Trophoblast cell (in vitro differentiated cells and primary cell): ENCODE data around the gene ADARB1.

ENCODE experiments used
- DNase-seq, 2 donors: peaks; one replicate each; pipeline ENCODE4 v3.0.0-alpha.2; 2016
- H2AFZ ChIP-seq: 2 replicates; pipeline ENCODE4 v1.6.1; 2013; ENCODE audit warnings: low read length, moderate library complexity, mild to moderate bottlenecking; ENCODE audit not compliant: insufficient read depth, poor library complexity
- H2AK5ac ChIP-seq: 2 replicates; pipeline ENCODE4 v1.6.1; 2013; ENCODE audit warnings: mild to moderate bottlenecking, low read length
- H2BK120ac ChIP-seq: 2 replicates; pipeline ENCODE4 v1.6.1; 2013; ENCODE audit warnings: low read length, mild to moderate bottlenecking, moderate library complexity; ENCODE audit not compliant: insufficient read depth, poor library complexity
- H2BK12ac ChIP-seq: 2 replicates; pipeline ENCODE4 v1.6.1; 2013; ENCODE audit warnings: mild to moderate bottlenecking, low read length, moderate library complexity
- H2BK5ac ChIP-seq: 2 replicates; pipeline ENCODE4 v1.6.1; 2013; ENCODE audit warnings: low read length, low read depth, moderate library complexity, mild to moderate bottlenecking; ENCODE audit not compliant: poor library complexity
- H3K14ac ChIP-seq: 2 replicates; pipeline ENCODE4 v1.6.1; 2013; ENCODE audit warnings: mild to moderate bottlenecking, low read length
- H3K18ac ChIP-seq: 2 replicates; pipeline ENCODE4 v1.6.1; 2013; ENCODE audit warnings: mild to moderate bottlenecking, low read length
- H3K23ac ChIP-seq: 2 replicates; pipeline ENCODE4 v1.6.1; 2013; ENCODE audit warnings: low read length
- H3K27ac ChIP-seq: 2 replicates; pipeline ENCODE4 v1.5.1; 2013; ENCODE audit warnings: low read depth, mild to moderate bottlenecking, inconsistent platforms, low read length, moderate library complexity
- H3K27me3 ChIP-seq: 2 replicates; pipeline ENCODE4 v1.6.1; 2013; ENCODE audit warnings: inconsistent platforms, mild to moderate bottlenecking, low read length, moderate library complexity; ENCODE audit not compliant: insufficient read depth
- H3K36me3 ChIP-seq, 2 experiments: 1 replicate in 1 of 2; 2 replicates in 1 of 2; pipeline ENCODE4 v1.6.1; 2013; ENCODE audit warnings: low read length in 2 of 2, mild to moderate bottlenecking in 2 of 2, moderate library complexity in 1 of 2; ENCODE audit not compliant: insufficient read depth in 2 of 2, control insufficient read depth in 1 of 2
- H3K4ac ChIP-seq: 2 replicates; pipeline ENCODE4 v1.6.1; 2013; ENCODE audit warnings: low read depth, mild to moderate bottlenecking, low read length, moderate library complexity
- H3K4me1 ChIP-seq, 2 experiments: 1 replicate in 1 of 2; 2 replicates in 1 of 2; pipeline ENCODE4 v1.6.1; 2013; ENCODE audit warnings: low read length in 2 of 2, mild to moderate bottlenecking in 2 of 2, moderate library complexity in 1 of 2; ENCODE audit not compliant: insufficient read depth in 2 of 2, control insufficient read depth in 1 of 2
- H3K4me2 ChIP-seq: 2 replicates; pipeline ENCODE4 v1.6.1; 2013; ENCODE audit warnings: inconsistent platforms, mild to moderate bottlenecking, low read length, moderate library complexity
- H3K4me3 ChIP-seq: 2 replicates; pipeline ENCODE4 v1.5.1; 2013; ENCODE audit warnings: mild to moderate bottlenecking, low read depth, low read length, inconsistent platforms
- H3K79me1 ChIP-seq: one replicate; pipeline ENCODE4 v1.6.1; 2013; ENCODE audit warnings: low read length
- H3K79me2 ChIP-seq: 2 replicates; pipeline ENCODE4 v1.6.1; 2013; ENCODE audit warnings: low read length, mild to moderate bottlenecking; ENCODE audit not compliant: control insufficient read depth, insufficient read depth, poor library complexity
- H3K9ac ChIP-seq: 2 replicates; pipeline ENCODE4 v1.6.1; 2013; ENCODE audit warnings: mild to moderate bottlenecking, low read length
- H3K9me3 ChIP-seq: 2 replicates; pipeline ENCODE4 v1.6.1; 2013; ENCODE audit warnings: low read depth, mild to moderate bottlenecking, control low read depth, inconsistent platforms, low read length; ENCODE audit not compliant: insufficient read depth
- H4K12ac ChIP-seq: 2 replicates; pipeline ENCODE4 v1.6.1; 2013; ENCODE audit warnings: low read depth, mild to moderate bottlenecking, low read length, moderate library complexity
- H4K8ac ChIP-seq: 2 replicates; pipeline ENCODE4 v1.6.1; 2013; ENCODE audit warnings: low read depth, mild to moderate bottlenecking, low read length, moderate library complexity
- H4K91ac ChIP-seq: one replicate; pipeline ENCODE4 v1.6.1; 2013; ENCODE audit warnings: low read depth, mild to moderate bottlenecking, low read length, moderate library complexity
- WGBS: extraction: QIAGEN DNeasy Blood & Tissue Kit; methylation state at CpG from one replicate; pipeline ENCODE4 v1.1.7; 2013; ENCODE audit warnings: missing lambda C conversion rate; ENCODE audit not compliant: insufficient read length, insufficient coverage; ENCODE audit errors: extremely low coverage; 5-methylcytosine and 5-hydroxymethylcytosine counted together

ADARB1 gene

GRCh38 chr21:45037986-45038385 lies 36.4 kb upstream of the ADARB1 start:
- no peak overlapping the region for H3K27ac ChIP-seq
- no peak overlapping the region for H3K9ac ChIP-seq
- H3K9me3 ChIP-seq, result peaks cover 2% of the 10 kb centered on the region
- H4K91ac ChIP-seq, result no peak overlapping the region
- no peak overlapping the region for H3K23ac ChIP-seq
- no peak overlapping the region for H2BK5ac ChIP-seq
- no peak for DNase-seq
- no peaks in the 10 kb centered on the region for H3K36me3 ChIP-seq
- no peak overlapping the region for H4K8ac ChIP-seq
- H3K4me3 ChIP-seq, result no peak overlapping the region
- H3K18ac ChIP-seq, result no peak overlapping the region
- H3K4ac ChIP-seq, result no peak overlapping the region
- H3K27me3 ChIP-seq, result no peaks in the 10 kb centered on the region
- H3K14ac ChIP-seq, result no peak overlapping the region
- H3K79me2 ChIP-seq, result no peaks in the 10 kb centered on the region
- H3K79me1 ChIP-seq, result no peaks in the 10 kb centered on the region
- no peak overlapping the region for H4K12ac ChIP-seq
- no peak overlapping the region for H2BK12ac ChIP-seq
- no CpG with 5 or more reads among the region's 9 CpGs for WGBS
- no peaks in the 10 kb centered on the region for H3K4me1 ChIP-seq
- H2BK120ac ChIP-seq, result no peak overlapping the region
- H2AFZ ChIP-seq, result no peak overlapping the region
- H2AK5ac ChIP-seq, result no peak overlapping the region
- H3K4me2 ChIP-seq, result no peak overlapping the region

- H3K36me3 ChIP-seq, result no peaks in the 10 kb centered on the region
- H4K8ac ChIP-seq, result no peak overlapping the region
- H4K12ac ChIP-seq, result no peak overlapping the region
- no peak overlapping the region for H3K23ac ChIP-seq
- H2AFZ ChIP-seq, result no peak overlapping the region
- no peak overlapping the region for H3K27ac ChIP-seq
- no peaks in the 10 kb centered on the region for H3K79me2 ChIP-seq
- peaks cover 2% of the 10 kb centered on the region for H3K9me3 ChIP-seq
- H4K91ac ChIP-seq, result no peak overlapping the region
- H2BK12ac ChIP-seq, result no peak overlapping the region
- no peaks in the 10 kb centered on the region for H3K79me1 ChIP-seq
- no peak overlapping the region for H2AK5ac ChIP-seq
- no peak overlapping the region for H2BK5ac ChIP-seq
- no peak overlapping the region for H3K4me2 ChIP-seq
- no peaks in the 10 kb centered on the region for H3K27me3 ChIP-seq
- no CpG with 5 or more reads among the region's 3 CpGs for WGBS
- H3K9ac ChIP-seq, result no peak overlapping the region
- no peak overlapping the region for H2BK120ac ChIP-seq
- no peak overlapping the region for H3K14ac ChIP-seq
- H3K4ac ChIP-seq, result no peak overlapping the region
- no peak for DNase-seq
- no peak overlapping the region for H3K4me3 ChIP-seq
- H3K18ac ChIP-seq, result no peak overlapping the region
- no peaks in the 10 kb centered on the region for H3K4me1 ChIP-seq
Measured at GRCh38 chr21:45039317-45040156, 34.8 kb upstream of the ADARB1 start.

- Histone ChIP-seq H3K9ac (no peak overlapping the region), H2AK5ac (no peak overlapping the region), H3K18ac (no peak overlapping the region), H3K4me3 (no peak overlapping the region), H2AFZ (no peak overlapping the region), H3K36me3 (no peaks in the 10 kb centered on the region), H3K4me2 (no peak overlapping the region), H3K14ac (no peak overlapping the region), H4K12ac (no peak overlapping the region), H3K4ac (no peak overlapping the region), H3K9me3 (peaks cover 2% of the 10 kb centered on the region), H3K27ac (no peak overlapping the region), H2BK12ac (no peak overlapping the region), H3K27me3 (no peaks in the 10 kb centered on the region), H2BK5ac (no peak overlapping the region), H2BK120ac (no peak overlapping the region), H4K91ac (no peak overlapping the region), H3K4me1 (no peaks in the 10 kb centered on the region), H3K79me1 (no peaks in the 10 kb centered on the region), H3K79me2 (no peaks in the 10 kb centered on the region), H3K23ac (no peak overlapping the region), H4K8ac (no peak overlapping the region)
- WGBS, result no CpG with 5 or more reads among the region's 9 CpGs
- no peak for DNase-seq
Measured at GRCh38 chr21:45040157-45040711, 34.1 kb upstream of the ADARB1 start.

GRCh38 chr21:45040739-45041138 lies 33.6 kb upstream of the ADARB1 start:
- 100% methylated on average over 2 of the region's 15 CpGs for WGBS
- H2BK12ac ChIP-seq, result no peak overlapping the region
- H4K8ac ChIP-seq, result no peak overlapping the region
- H3K27me3 ChIP-seq, result no peaks in the 10 kb centered on the region
- no peak overlapping the region for H4K91ac ChIP-seq
- peaks cover 3% of the 10 kb centered on the region for H3K9me3 ChIP-seq
- H3K79me2 ChIP-seq, result no peaks in the 10 kb centered on the region
- H3K4ac ChIP-seq, result no peak overlapping the region
- no peaks in the 10 kb centered on the region for H3K79me1 ChIP-seq
- H3K4me3 ChIP-seq, result no peak overlapping the region
- H2BK120ac ChIP-seq, result no peak overlapping the region
- H3K9ac ChIP-seq, result no peak overlapping the region
- H3K23ac ChIP-seq, result no peak overlapping the region
- no peak for DNase-seq
- H3K4me2 ChIP-seq, result no peak overlapping the region
- no peak overlapping the region for H3K14ac ChIP-seq
- H3K18ac ChIP-seq, result no peak overlapping the region
- no peaks in the 10 kb centered on the region for H3K4me1 ChIP-seq
- no peaks in the 10 kb centered on the region for H3K36me3 ChIP-seq
- no peak overlapping the region for H2AK5ac ChIP-seq
- no peak overlapping the region for H4K12ac ChIP-seq
- no peak overlapping the region for H2BK5ac ChIP-seq
- H3K27ac ChIP-seq, result no peak overlapping the region
- no peak overlapping the region for H2AFZ ChIP-seq
